ENCODE data around the gene NABP1.

GRCh38 chr2:191659198-191659597 lies 18.7 kb upstream of the NABP1 start:
- TF ChIP-seq EZH2 (IDR thresholded peaks at IDR 0.05; ENCODE audit: insufficient read depth, poor library complexity, severe bottlenecking) (no peak), EZH2phosphoT487 (IDR thresholded peaks at IDR 0.05; ENCODE audit: insufficient read depth, low read depth) (no peak)
